Measurements from ENCODE around the gene MAGI1. TPM values are rescaled to one million over a fixed set of nuclear protein-coding genes. Genes with fewer than 3 reads are reported as not detected.

Gene MAGI1
- total RNA-seq, 4 donors from 2014 or later = 17.2 to 40.8 (median 28.1) TPM

DNA sequence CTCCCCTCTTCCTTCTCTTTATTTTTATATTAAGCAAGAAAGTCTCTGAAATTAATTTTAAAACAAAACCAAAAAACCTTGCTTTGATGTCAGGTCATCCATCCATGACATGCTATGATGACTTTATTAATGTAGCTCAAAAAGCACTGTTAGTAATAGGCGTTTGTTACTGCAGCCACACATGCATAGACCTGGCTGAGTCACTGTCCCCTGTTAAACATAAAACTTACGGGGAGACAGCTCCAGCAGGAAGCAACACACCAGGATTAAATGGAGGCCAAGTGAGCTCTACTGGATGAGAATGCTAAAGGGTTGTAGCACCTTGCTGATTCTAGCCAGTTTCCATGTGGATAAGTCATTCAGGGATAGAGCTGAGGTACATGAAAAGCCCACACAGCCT lies 661.1 kb downstream of the MAGI1 start:
- Histone ChIP-seq H3K27ac (no peak overlapping the region), H3K9me3 (no peaks in the 10 kb centered on the region), H3K4me3 (no peak overlapping the region), H3K36me3 (peaks cover 0 to 67% of the 10 kb centered on the region in 2 donors), H3K4me1 (no peaks in the 10 kb centered on the region), H3K27me3 (no peaks in the 10 kb centered on the region)
- 100% methylated on average over 2 of the region's 2 CpGs for WGBS, 2 donors (ENCODE audit: low coverage in 1 of 2)
- TF ChIP-seq, protein P1, sequence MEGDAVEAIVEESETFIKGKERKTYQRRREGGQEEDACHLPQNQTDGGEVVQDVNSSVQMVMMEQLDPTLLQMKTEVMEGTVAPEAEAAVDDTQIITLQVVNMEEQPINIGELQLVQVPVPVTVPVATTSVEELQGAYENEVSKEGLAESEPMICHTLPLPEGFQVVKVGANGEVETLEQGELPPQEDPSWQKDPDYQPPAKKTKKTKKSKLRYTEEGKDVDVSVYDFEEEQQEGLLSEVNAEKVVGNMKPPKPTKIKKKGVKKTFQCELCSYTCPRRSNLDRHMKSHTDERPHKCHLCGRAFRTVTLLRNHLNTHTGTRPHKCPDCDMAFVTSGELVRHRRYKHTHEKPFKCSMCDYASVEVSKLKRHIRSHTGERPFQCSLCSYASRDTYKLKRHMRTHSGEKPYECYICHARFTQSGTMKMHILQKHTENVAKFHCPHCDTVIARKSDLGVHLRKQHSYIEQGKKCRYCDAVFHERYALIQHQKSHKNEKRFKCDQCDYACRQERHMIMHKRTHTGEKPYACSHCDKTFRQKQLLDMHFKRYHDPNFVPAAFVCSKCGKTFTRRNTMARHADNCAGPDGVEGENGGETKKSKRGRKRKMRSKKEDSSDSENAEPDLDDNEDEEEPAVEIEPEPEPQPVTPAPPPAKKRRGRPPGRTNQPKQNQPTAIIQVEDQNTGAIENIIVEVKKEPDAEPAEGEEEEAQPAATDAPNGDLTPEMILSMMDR (IDR thresholded peaks at IDR 0.05) = no peak
- TF ChIP-seq POLR2AphosphoS5 (IDR thresholded peaks at IDR 0.05) = no peak
- no peak for TF ChIP-seq POLR2A (IDR thresholded peaks at IDR 0.05)
- no peak for TF ChIP-seq EP300 (IDR thresholded peaks at IDR 0.05)
- ATAC-seq = no peak

DNA sequence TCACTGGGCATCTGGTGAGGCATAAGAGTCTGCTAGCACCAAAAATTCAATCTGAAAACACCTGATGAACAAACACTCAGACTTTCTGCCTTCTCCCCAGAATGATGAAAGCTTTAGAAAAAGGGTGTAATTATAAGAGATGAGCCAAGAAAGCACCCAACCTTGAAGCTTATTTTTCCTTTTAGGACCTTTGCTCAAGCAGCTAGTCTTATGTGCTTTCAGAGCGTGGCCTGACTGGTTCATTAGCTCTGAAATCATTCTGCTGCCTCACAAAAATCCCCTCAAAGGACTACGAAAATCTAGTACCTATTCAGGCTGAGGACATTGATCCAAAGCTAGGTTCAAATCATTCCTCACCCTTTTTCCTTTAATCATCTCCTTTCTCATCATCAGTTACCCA lies 662.3 kb downstream of the MAGI1 start:
- no peak for ATAC-seq
- WGBS, 2 donors (ENCODE audit: low coverage in 1 of 2) = 72 to 91% methylated on average over 2 of the region's 2 CpGs
- no peak overlapping the region for H3K4me3 ChIP-seq
- no peaks in the 10 kb centered on the region for H3K9me3 ChIP-seq
- H3K27ac ChIP-seq = no peak overlapping the region
- no peaks in the 10 kb centered on the region for H3K4me1 ChIP-seq
- no peak for TF ChIP-seq POLR2AphosphoS5 (IDR thresholded peaks at IDR 0.05)
- TF ChIP-seq, protein P1 (IDR thresholded peaks at IDR 0.05) = no peak
- TF ChIP-seq EP300 (IDR thresholded peaks at IDR 0.05) = no peak
- no peak for TF ChIP-seq POLR2A (IDR thresholded peaks at IDR 0.05)
- peaks cover 0 to 63% of the 10 kb centered on the region in 2 donors for H3K36me3 ChIP-seq
- no peaks in the 10 kb centered on the region for H3K27me3 ChIP-seq

DNA sequence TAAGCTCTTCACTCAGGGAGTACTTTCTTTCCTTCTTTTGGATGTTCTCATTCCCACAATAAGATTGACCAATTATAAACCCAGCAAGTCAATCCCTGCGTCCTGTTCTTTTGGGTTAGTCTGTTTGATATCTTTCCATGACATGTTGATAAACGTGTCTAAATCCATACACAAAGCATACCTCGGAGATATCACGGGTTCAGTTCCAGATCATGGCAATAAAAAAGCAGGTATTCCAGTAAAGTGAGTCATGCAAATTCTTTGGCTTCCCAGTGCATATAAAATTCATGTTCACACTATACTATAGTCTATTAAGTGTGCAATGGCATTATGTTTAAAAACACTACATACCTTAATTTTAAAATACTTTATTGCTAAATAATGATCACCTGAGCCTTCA lies 667.7 kb downstream of the MAGI1 start:
- 62 to 73% methylated on average over 4 of the region's 4 CpGs for WGBS, 2 donors (ENCODE audit: low coverage in 1 of 2)
- Histone ChIP-seq H3K27ac (no peak overlapping the region), H3K9me3 (no peaks in the 10 kb centered on the region), H3K27me3 (no peaks in the 10 kb centered on the region), H3K4me1 (no peaks in the 10 kb centered on the region), H3K4me3 (no peak overlapping the region), H3K36me3 (peaks cover 0 to 15% of the 10 kb centered on the region in 2 donors)
- ATAC-seq = no peak
- TF ChIP-seq, protein P1 (IDR thresholded peaks at IDR 0.05) = no peak
- no peak for TF ChIP-seq POLR2A (IDR thresholded peaks at IDR 0.05)
- no peak for TF ChIP-seq POLR2AphosphoS5 (IDR thresholded peaks at IDR 0.05)
- no peak for TF ChIP-seq EP300 (IDR thresholded peaks at IDR 0.05)

DNA sequence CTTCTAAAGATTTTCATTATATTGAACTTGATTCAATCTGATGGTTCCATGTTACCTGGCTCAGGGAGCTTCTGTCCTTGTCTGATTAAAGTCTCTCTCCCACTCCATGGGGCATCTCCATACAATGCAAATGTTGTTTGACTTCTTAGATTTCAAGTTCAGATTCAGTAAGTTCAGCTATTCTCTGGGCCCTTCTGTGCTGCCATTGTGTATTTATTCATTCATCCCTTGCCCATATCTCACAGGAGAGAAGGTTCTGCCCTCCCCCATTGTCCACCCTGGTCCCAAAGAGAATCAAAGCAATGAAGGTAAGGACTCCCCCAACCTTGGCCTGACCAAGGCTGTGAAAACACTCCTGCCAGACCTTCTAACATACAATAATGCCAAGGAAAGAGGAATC lies 669.9 kb downstream of the MAGI1 start:
- Histone ChIP-seq H3K4me3 (no peak overlapping the region), H3K9me3 (no peaks in the 10 kb centered on the region), H3K27me3 (no peaks in the 10 kb centered on the region), H3K27ac (no peak overlapping the region), H3K36me3 (peaks cover 0 to 18% of the 10 kb centered on the region in 2 donors), H3K4me1 (no peaks in the 10 kb centered on the region)
- no peak for ATAC-seq
- TF ChIP-seq POLR2A (IDR thresholded peaks at IDR 0.05) = no peak
- TF ChIP-seq POLR2AphosphoS5 (IDR thresholded peaks at IDR 0.05) = no peak
- TF ChIP-seq, protein P1 (IDR thresholded peaks at IDR 0.05) = no peak
- no peak for TF ChIP-seq EP300 (IDR thresholded peaks at IDR 0.05)

DNA sequence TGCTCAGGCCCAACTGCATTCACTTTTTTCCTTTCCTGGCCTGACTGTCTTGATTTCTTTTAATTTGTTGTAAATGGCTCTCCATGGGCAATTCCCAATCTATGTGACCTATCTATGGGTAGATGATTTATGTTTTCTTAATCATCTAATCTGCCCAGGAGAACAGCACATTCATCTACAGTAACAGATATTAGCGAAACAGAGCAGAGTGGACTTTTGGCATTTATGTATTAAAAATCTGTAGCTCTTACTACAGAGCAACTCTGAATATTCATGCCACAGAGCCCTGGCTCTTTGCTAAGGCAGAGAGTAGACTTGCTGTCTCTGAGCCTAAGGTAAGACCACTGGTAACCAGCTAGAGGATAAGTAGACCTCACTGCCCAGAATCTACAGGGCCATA lies 676.0 kb downstream of the MAGI1 start:
- Histone ChIP-seq H3K9me3 (no peaks in the 10 kb centered on the region), H3K27me3 (no peaks in the 10 kb centered on the region), H3K4me3 (no peak overlapping the region), H3K4me1 (no peaks in the 10 kb centered on the region), H3K27ac (no peak overlapping the region), H3K36me3 (peaks cover 0 to 63% of the 10 kb centered on the region in 2 donors)
- ATAC-seq = no peak
- 78% methylated on average over 1 of the region's 1 CpG; no CpG with 5 or more reads in 1 of the 2 donors for WGBS, 2 donors (ENCODE audit: low coverage in 1 of 2)
- TF ChIP-seq POLR2AphosphoS5 (IDR thresholded peaks at IDR 0.05) (no peak), EP300 (IDR thresholded peaks at IDR 0.05) (no peak), POLR2A (IDR thresholded peaks at IDR 0.05) (no peak)
- TF ChIP-seq, protein P1 (IDR thresholded peaks at IDR 0.05) = no peak
